Measurements from ENCODE around the gene CPOX.

Gene CPOX

DNA sequence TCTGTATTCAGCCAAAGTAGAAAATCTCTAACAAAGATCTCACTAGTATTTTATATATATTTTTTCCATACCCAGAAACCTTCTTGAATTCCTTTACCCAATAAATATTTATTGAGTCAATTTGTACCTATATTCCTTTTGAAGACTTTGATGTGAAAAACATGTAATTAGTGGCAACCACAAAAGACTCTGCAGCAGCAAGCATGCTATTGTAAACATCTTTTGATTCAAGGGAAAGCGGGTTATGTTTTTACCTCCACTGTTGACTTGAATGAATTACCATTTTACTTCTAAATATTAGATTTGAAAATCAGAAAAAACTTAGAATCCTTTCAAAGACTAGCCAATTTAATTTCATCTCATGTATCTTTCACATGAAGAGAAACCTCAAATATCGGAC, 59.2 kb downstream of the CPOX start:
- no peak for FAIRE-seq

DNA sequence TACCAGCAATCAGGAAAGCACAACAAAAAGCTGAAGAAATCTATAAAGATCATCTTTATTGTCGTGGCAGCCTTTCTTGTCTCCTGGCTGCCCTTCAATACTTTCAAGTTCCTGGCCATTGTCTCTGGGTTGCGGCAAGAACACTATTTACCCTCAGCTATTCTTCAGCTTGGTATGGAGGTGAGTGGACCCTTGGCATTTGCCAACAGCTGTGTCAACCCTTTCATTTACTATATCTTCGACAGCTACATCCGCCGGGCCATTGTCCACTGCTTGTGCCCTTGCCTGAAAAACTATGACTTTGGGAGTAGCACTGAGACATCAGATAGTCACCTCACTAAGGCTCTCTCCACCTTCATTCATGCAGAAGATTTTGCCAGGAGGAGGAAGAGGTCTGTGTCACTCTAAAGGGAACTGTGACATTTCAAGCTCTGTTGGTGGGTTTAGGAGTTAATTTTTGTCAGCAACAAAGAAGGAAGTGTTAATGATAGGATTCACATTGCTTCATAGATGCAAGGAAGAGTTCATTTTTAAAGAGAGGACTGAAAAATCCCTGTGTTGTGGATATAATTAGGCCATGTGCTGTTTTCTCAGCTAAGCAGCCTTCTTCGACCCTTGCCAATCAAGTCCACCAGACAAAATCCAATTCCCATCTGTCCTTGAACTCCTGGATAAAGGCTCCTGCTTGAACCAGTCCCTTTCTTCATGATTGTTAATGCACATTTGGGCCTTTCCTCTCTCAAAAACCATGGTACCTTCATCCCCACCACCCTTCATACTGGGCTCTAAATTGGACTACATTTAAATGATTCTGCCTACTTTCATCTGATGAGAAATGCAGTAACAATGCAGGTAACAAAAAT, 60.5 kb downstream of the CPOX start:
- FAIRE-seq, result no peak

DNA sequence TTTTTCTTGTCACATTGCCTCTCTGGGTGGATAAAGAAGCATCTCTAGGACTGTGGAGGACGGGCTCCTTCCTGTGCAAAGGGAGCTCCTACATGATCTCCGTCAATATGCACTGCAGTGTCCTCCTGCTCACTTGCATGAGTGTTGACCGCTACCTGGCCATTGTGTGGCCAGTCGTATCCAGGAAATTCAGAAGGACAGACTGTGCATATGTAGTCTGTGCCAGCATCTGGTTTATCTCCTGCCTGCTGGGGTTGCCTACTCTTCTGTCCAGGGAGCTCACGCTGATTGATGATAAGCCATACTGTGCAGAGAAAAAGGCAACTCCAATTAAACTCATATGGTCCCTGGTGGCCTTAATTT, 61.2 kb downstream of the CPOX start:
- no peak for FAIRE-seq

DNA sequence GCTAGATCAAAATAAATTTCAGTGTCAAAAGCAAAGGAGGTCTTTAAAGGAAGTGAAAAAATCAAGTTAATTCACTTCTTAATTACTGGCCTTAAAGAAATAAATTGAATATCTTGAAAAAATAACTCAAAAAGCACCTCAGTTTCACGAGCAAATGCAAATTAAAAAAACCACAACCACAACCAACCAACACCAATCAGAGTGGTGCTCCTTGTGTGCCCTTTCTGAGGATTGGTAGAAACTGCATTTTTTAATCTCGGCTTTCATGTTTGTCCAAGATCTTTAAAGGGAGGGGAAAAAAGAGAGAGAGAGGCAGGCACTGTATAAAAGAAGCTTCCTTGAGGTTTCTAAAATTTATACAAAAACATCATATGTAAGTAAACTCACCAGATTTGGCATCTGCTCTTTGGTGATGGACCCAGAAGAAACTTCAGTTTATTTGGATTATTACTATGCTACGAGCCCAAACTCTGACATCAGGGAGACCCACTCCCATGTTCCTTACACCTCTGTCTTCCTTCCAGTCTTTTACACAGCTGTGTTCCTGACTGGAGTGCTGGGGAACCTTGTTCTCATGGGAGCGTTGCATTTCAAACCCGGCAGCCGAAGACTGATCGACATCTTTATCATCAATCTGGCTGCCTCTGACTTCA, 61.7 kb downstream of the CPOX start, which contains the start of gene GPR15:
GPR15 (plus strand) TSS at position 357 of the 653 bp plus-strand sequence; CDS start at position 413, 56 bp downstream.
- no peak for FAIRE-seq

DNA sequence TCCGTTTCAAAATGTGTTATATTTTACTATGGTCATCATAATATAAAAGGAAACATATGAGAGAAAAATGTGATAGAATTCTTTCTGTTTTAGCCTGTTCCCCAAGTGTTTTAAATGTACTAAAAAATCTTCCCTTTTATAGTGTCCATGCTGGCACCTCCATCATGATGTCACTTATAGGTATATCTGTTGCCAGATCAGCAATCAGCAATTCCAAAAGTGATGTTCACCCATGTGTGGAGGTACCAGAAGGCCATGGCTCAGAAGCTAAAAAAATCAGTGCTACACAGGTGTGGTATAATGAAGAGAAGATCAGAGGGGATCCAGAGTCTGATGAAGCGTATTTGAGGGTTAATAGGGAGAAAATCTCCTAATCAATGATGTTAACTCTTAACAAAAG, 62.7 kb downstream of the CPOX start:
- FAIRE-seq, result no peak

DNA sequence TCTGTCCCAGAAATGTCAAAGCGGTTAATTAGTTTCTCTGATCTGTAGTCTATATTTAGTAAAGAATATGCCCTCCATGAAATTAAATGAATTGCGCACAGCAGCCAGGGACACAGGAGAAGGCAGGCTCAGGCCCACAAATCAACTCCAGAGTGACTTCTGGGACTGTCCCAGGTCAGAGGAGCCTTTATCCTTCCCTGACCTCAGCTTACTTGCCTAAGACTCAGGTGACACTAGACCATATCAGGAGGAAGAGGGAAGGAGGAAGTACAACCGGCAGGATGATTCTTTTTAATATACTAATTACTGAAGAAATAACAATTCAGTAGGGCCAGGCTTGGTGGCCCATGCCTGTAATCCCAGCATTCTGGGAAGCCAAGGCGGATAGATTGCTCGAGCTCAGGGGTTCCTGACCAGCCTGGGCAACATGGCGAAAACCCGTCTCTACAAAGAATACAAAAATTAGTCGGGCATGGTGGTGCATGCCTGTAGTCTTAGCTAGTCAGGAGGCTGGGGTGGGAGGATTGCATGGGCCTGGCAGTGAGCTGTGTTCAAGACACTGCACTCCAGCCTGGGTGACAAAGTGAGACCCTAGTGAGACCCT, 63.5 kb downstream of the CPOX start:
- no peak for FAIRE-seq
